Right lobe of liver (tissue), 6 donors: ENCODE measurements around the gene GUCA2A. TPM values are rescaled to one million over a fixed set of nuclear protein-coding genes. Genes with fewer than 3 reads are reported as not detected.

Experiments used
- ATAC-seq, 4 donors: fragments of 200-7000 bp; cut with Tn5 transposase; one replicate each; pipeline ENCODE4 v1.9.1; 2020; ENCODE audit warnings: mild to moderate bottlenecking in 4 of 4, moderate library complexity in 4 of 4
- DNase-seq, 3 donors: peaks; one replicate each; pipeline ENCODE4 v3.0.0-alpha.2; 2020
- H3K27ac ChIP-seq, 3 donors: fragments of 200-600 bp; one replicate each; pipeline ENCODE4 v1.8.0; 2022
- H3K27me3 ChIP-seq, 2 donors: fragments of 200-600 bp; one replicate each; pipeline ENCODE4 v1.8.0; 2022
- H3K36me3 ChIP-seq, 4 donors: fragments of 200-600 bp; sonication (generic) in 1 of 4; one replicate each; pipeline versions ENCODE4 v1.5.1 to v1.8.0; 2017 to 2022; ENCODE audit warnings: control low read depth in 1 of 4
- H3K4me1 ChIP-seq, 4 donors: fragments of 200-600 bp; sonication (generic) in 1 of 4; one replicate each; pipeline versions ENCODE4 v1.5.1 to v1.8.0; 2017 to 2022; ENCODE audit warnings: control low read depth in 1 of 4
- H3K4me3 ChIP-seq, 3 donors: fragments of 200-600 bp; one replicate each; pipeline ENCODE4 v1.8.0; 2022
- H3K9me3 ChIP-seq, 4 donors: fragments of 200-600 bp; sonication (generic) in 1 of 4; one replicate each; pipeline versions ENCODE4 v1.5.1 to v1.8.0; 2017 to 2022; ENCODE audit warnings: control low read depth in 1 of 4
- POLR2A ChIP-seq: fragments of 450-650 bp; IDR thresholded peaks from one replicate; pipeline ENCODE4 v1.6.1; 2017; ENCODE audit warnings: antibody characterized with exemption, mild to moderate bottlenecking
- WGBS: methylation state at CpG from one replicate; pipeline ENCODE4 v1.1.6; 2018; ENCODE audit warnings: low coverage, low lambda C conversion rate; ENCODE audit not compliant: insufficient coverage; ENCODE audit errors: missing lambda C conversion rate; 5-methylcytosine and 5-hydroxymethylcytosine counted together
- intact Hi-C, 2 donors: fragments of 100-400 bp; cut with DNase I; formaldehyde crosslinking; loops; one replicate each; pipeline versions ENCODE4 v1.11.2 to v1.14.1; 2022
- total RNA-seq, 6 experiments: library from RNA; depleted of rRNA in 2 of 6; stranded (reverse); fragments of >200 nt in 2 of 6; fragmentation: NEBNext Ultra II Directional in 3 of 6; extraction: Animal tissue kit (Norgen Biotek cat#: 25700) in 3 of 6; gene quantifications; one replicate each; pipeline versions ENCODE4 v1.1.0 to v1.2.4, GENCODE V29; 2016 to 2023
- TF ChIP-seq, protein P1 (sequence below), 4 donors: fragments of 200-600 bp in 3 of 4; fragments of 450-650 bp in 1 of 4; IDR thresholded peaks; one replicate each; pipeline versions ENCODE4 v1.5.1 to v1.8.0; 2016 to 2022; ENCODE audit warnings: antibody characterized with exemption in 4 of 4, mild to moderate bottlenecking in 2 of 4
- donor health status: DM: no; HTN: yes; CAD: no.
- donor health status: DM: no; HTN: no; CAD: no.
- donor health status: DM: no; HTN: no; CAD: no.
- donor health status: DM: no; HTN: yes; CAD: no.
- donor health status: DM: no; HTN: yes; CAD: no.

GUCA2A gene
- total RNA-seq, 6 experiments from 2014 or later = not detected

GRCh38 chr1:42172381-42173133 lies 8.0 kb upstream of the GUCA2A start:
- 37% methylated on average over 13 of the region's 15 CpGs for WGBS
- no peaks in the 10 kb centered on the region for H3K9me3 ChIP-seq
- H3K36me3 ChIP-seq = no peaks in the 10 kb centered on the region
- H3K27ac ChIP-seq = peak overlapping the region in 2 of 3 donors; percentile 0 to 8
- peak; percentile 51 to 76 (median 75) for DNase-seq
- H3K4me3 ChIP-seq = no peak overlapping the region
- no peaks in the 10 kb centered on the region for H3K27me3 ChIP-seq
- ATAC-seq = peak; percentile 60 to 82 (median 70)
- peaks cover 0 to 19% (median 4%) of the 10 kb centered on the region in 4 donors for H3K4me1 ChIP-seq
- intact Hi-C loops = loop anchor here in 1 of 2 donors (10.0 kb wide), 1 partner anchor 162 kb away; the partner anchor contains the start of gene FOXJ3
- no peak for TF ChIP-seq POLR2A
- TF ChIP-seq, protein P1, sequence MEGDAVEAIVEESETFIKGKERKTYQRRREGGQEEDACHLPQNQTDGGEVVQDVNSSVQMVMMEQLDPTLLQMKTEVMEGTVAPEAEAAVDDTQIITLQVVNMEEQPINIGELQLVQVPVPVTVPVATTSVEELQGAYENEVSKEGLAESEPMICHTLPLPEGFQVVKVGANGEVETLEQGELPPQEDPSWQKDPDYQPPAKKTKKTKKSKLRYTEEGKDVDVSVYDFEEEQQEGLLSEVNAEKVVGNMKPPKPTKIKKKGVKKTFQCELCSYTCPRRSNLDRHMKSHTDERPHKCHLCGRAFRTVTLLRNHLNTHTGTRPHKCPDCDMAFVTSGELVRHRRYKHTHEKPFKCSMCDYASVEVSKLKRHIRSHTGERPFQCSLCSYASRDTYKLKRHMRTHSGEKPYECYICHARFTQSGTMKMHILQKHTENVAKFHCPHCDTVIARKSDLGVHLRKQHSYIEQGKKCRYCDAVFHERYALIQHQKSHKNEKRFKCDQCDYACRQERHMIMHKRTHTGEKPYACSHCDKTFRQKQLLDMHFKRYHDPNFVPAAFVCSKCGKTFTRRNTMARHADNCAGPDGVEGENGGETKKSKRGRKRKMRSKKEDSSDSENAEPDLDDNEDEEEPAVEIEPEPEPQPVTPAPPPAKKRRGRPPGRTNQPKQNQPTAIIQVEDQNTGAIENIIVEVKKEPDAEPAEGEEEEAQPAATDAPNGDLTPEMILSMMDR (IDR thresholded peaks at IDR 0.05) = no peak

GRCh38 chr1:42171679-42172266 lies 7.2 kb upstream of the GUCA2A start:
- Histone ChIP-seq H3K27me3 (no peaks in the 10 kb centered on the region), H3K4me1 (peaks cover 0 to 19% (median 4%) of the 10 kb centered on the region in 4 donors), H3K9me3 (no peaks in the 10 kb centered on the region), H3K27ac (peak overlapping the region in 1 of 3 donors; percentile 5), H3K36me3 (no peaks in the 10 kb centered on the region), H3K4me3 (no peak overlapping the region)
- no peak for ATAC-seq
- no peak for DNase-seq
- no peak for TF ChIP-seq POLR2A
- TF ChIP-seq, protein P1 (IDR thresholded peaks at IDR 0.05) = no peak
- 20% methylated on average over 1 of the region's 6 CpGs for WGBS
- intact Hi-C loops = loop anchor here in 1 of 2 donors (10.0 kb wide), 1 partner anchor 163 kb away; the partner anchor contains the start of gene FOXJ3

DNA sequence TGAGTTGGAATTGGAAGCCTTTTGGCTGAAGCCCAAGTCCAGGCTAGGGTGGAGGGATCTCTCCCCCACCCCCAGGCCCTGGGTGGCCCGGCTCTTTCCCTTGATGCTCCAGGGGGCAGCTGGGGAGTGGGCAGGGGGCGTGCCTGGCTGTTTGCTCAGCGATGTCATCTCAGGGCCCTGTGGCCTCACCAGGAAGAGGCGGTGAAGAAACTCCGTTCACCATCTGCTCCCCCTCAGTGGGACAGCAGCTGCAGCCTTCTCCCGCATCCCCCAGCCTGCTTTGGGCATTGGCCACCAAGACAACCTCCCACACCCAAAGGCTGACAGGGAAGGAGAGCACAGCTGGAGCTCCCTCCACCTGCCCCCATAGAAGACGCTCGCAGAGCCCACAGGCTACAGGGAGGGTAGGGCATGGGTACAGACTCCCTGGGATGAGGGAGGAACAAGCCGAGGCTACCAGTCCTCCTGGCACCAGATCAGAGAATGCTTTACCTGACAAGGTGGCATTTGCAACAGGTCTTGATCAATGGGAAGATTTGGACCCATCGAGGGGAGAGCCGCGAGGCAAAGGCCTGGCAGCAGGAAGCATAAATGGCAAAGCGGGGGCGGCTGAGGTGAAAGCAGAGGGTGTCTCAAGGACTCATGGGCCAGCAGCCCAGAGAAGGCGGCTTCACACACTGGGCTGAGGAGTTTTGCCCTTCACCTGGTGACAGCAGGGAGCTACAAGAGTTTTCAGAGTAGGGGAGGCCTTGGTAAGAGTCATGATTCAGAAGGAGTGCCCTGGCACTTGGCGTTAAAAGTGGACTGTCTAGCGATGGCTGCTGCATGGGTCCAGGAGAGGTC lies 6.5 kb upstream of the GUCA2A start:
- no peak for TF ChIP-seq POLR2A
- TF ChIP-seq, protein P1 (IDR thresholded peaks at IDR 0.05) = no peak
- Histone ChIP-seq H3K9me3 (no peaks in the 10 kb centered on the region), H3K4me3 (no peak overlapping the region), H3K27ac (no peak overlapping the region), H3K4me1 (peaks cover 0 to 19% (median 4%) of the 10 kb centered on the region in 4 donors), H3K36me3 (no peaks in the 10 kb centered on the region), H3K27me3 (no peaks in the 10 kb centered on the region)
- intact Hi-C loops = loop anchor here in 1 of 2 donors (10.0 kb wide), 1 partner anchor 164 kb away; the partner anchor contains the start of gene FOXJ3
- WGBS = 71% methylated on average over 6 of the region's 17 CpGs
- DNase-seq (no peak), ATAC-seq (no peak)

GRCh38 chr1:42168763-42169162 lies 4.2 kb upstream of the GUCA2A start:
- H3K27ac ChIP-seq = no peak overlapping the region
- H3K36me3 ChIP-seq = no peaks in the 10 kb centered on the region
- no peaks in the 10 kb centered on the region for H3K9me3 ChIP-seq
- no peaks in the 10 kb centered on the region for H3K27me3 ChIP-seq
- DNase-seq (no peak), ATAC-seq (no peak)
- intact Hi-C loops = no loop called here
- TF ChIP-seq, protein P1 (IDR thresholded peaks at IDR 0.05) = no peak
- TF ChIP-seq POLR2A = no peak
- H3K4me3 ChIP-seq = no peak overlapping the region
- WGBS = 100% methylated on average over 2 of the region's 3 CpGs
- peaks cover 0 to 16% (median 4%) of the 10 kb centered on the region in 4 donors for H3K4me1 ChIP-seq
